Brain microvascular endothelial cell (primary cell): ENCODE results near the gene ADORA2A.

Experiments used
- DNase-seq: peaks from one replicate; pipeline ENCODE4 v3.0.0-alpha.2; 2020
- H3K27ac ChIP-seq: fragments of 250-450 bp; sonication (Bioruptor Pico); 2 replicates; pipeline ENCODE4 v1.5.1; 2020; ENCODE audit warnings: mild to moderate bottlenecking, moderate library complexity
- H3K27me3 ChIP-seq: fragments of 250-450 bp; sonication (Bioruptor Pico); replicated peaks from 2 replicates; pipeline ENCODE4 v1.5.1; 2020; ENCODE audit warnings: mild to moderate bottlenecking
- H3K36me3 ChIP-seq: fragments of 250-450 bp; sonication (Bioruptor Pico); replicated peaks from 2 replicates; pipeline ENCODE4 v1.5.1; 2020; ENCODE audit warnings: mild to moderate bottlenecking
- H3K4me3 ChIP-seq: 2 replicates; pipeline ENCODE4 v1.5.1; 2011; ENCODE audit warnings: low read depth, mild to moderate bottlenecking, control low read depth, low read length, moderate library complexity
- in situ Hi-C: cut with HindIII; loops from 2 replicates; pipeline ENCODE4 v1.10.0; 2017; ENCODE audit warnings: low sequenced_read_pairs, low pct_ligation_motif_present
- TF ChIP-seq, protein P1 (sequence below): IDR thresholded peaks from 2 replicates; pipeline ENCODE4 v1.5.1; 2011; ENCODE audit warnings: low read depth, mild to moderate bottlenecking, moderate library complexity, low read length, control low read depth, inconsistent platforms; ENCODE audit errors: missing control alignments

The ADORA2A gene

GRCh38 chr22:24386937-24387471, 40.4 kb upstream of the ADORA2A start:
- no peak for DNase-seq
- in situ Hi-C loops = no loop called here
- Histone ChIP-seq H3K27me3 (no peaks in the 10 kb centered on the region), H3K27ac (no peak overlapping the region), H3K4me3 (no peak overlapping the region), H3K36me3 (peaks cover 3% of the 10 kb centered on the region)
- TF ChIP-seq, protein P1, sequence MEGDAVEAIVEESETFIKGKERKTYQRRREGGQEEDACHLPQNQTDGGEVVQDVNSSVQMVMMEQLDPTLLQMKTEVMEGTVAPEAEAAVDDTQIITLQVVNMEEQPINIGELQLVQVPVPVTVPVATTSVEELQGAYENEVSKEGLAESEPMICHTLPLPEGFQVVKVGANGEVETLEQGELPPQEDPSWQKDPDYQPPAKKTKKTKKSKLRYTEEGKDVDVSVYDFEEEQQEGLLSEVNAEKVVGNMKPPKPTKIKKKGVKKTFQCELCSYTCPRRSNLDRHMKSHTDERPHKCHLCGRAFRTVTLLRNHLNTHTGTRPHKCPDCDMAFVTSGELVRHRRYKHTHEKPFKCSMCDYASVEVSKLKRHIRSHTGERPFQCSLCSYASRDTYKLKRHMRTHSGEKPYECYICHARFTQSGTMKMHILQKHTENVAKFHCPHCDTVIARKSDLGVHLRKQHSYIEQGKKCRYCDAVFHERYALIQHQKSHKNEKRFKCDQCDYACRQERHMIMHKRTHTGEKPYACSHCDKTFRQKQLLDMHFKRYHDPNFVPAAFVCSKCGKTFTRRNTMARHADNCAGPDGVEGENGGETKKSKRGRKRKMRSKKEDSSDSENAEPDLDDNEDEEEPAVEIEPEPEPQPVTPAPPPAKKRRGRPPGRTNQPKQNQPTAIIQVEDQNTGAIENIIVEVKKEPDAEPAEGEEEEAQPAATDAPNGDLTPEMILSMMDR = no peak

DNA sequence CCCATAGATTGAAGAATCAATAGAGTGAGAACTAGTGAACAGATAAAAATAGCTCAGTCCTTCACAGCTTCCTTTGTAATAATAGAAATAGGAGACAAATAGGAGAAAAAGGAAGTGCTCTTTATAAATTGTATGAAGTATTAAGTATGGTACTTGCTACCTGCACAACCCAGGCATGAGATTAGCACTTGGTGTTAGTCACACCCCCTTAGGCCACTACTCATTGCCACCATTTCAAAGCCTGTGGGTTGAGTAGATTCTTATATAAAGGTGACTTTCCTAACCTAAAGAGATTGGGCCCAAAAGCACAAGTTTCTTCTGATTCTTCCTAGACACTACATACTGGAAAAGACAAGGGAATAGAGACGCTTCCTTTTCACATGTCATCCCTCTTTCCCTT, 37.7 kb upstream of the ADORA2A start:
- Histone ChIP-seq H3K27ac (no peak overlapping the region), H3K4me3 (no peak overlapping the region), H3K36me3 (peaks cover under 1% of the 10 kb centered on the region), H3K27me3 (no peaks in the 10 kb centered on the region)
- TF ChIP-seq, protein P1 = no peak
- in situ Hi-C loops = no loop called here
- DNase-seq = no peak

GRCh38 chr22:24390156-24390555, 37.2 kb upstream of the ADORA2A start:
- no peaks in the 10 kb centered on the region for H3K36me3 ChIP-seq
- H3K4me3 ChIP-seq = no peak overlapping the region
- H3K27ac ChIP-seq = no peak overlapping the region
- TF ChIP-seq, protein P1 = no peak
- H3K27me3 ChIP-seq = no peaks in the 10 kb centered on the region
- no peak for DNase-seq
- in situ Hi-C loops = no loop called here

- TF ChIP-seq, protein P1 = no peak
- peak; percentile 50 for DNase-seq
- H3K27me3 ChIP-seq = no peaks in the 10 kb centered on the region
- no peak overlapping the region for H3K4me3 ChIP-seq
- no peaks in the 10 kb centered on the region for H3K36me3 ChIP-seq
- in situ Hi-C loops = no loop called here
- no peak overlapping the region for H3K27ac ChIP-seq
These were observed 36.8 kb upstream of the ADORA2A start for GRCh38 chr22:24390576-24390975.

- H3K27ac ChIP-seq = peak overlapping the region; percentile 12
- no peak overlapping the region for H3K4me3 ChIP-seq
- peak; percentile 72 for DNase-seq
- no peaks in the 10 kb centered on the region for H3K27me3 ChIP-seq
- in situ Hi-C loops = no loop called here
- TF ChIP-seq, protein P1 = no peak
- H3K36me3 ChIP-seq = peaks cover 7% of the 10 kb centered on the region
These were observed 35.6 kb upstream of the ADORA2A start for GRCh38 chr22:24391836-24392217.
